ENCODE results near the gene GPR17. TPM values are rescaled to one million over a fixed set of nuclear protein-coding genes. Genes with fewer than 3 reads are reported as not detected.

The GPR17 gene
- total RNA-seq, 1 experiment from 2014 or later, result 1.0 TPM

GRCh38 chr2:127670957-127671290 is 25.0 kb downstream of the GPR17 start:
- Histone ChIP-seq H3K27ac (ENCODE audit: low read length) (no peak overlapping the region), H3K27me3 (ENCODE audit: low read length) (no peaks in the 10 kb centered on the region), H3K4me2 (ENCODE audit: low read length) (no peak overlapping the region), H3F3A (ENCODE audit: low read length, unreplicated experiment) (no peaks in the 10 kb centered on the region), H3K4me3 (ENCODE audit: low read length) (no peak overlapping the region), H3K79me2 (ENCODE audit: low read length) (no peaks in the 10 kb centered on the region), H3K9me2 (replicated peaks; ENCODE audit: low read length) (no peaks in the 10 kb centered on the region), H3K4me1 (ENCODE audit: insufficient read depth, low read length) (peaks cover 5% of the 10 kb centered on the region; the same call in 1 of the 2 replicates), H3K9me3 (ENCODE audit: low read length) (0 out of 2 replicates have a peak, but pooled peaks cover 5% of the 10 kb centered on the region), H3K36me3 (ENCODE audit: low read depth, low read length) (no peaks in the 10 kb centered on the region; the same call in 1 of the 2 replicates), H2AFZ (ENCODE audit: low read length) (no peak overlapping the region), H3K9ac (ENCODE audit: low read length) (no peak overlapping the region), H4K20me1 (ENCODE audit: low read length) (no peaks in the 10 kb centered on the region)
- BruUV-seq (replicated peaks), result no TSS peak
- ATAC-seq (no peak), DNase-seq (peak; percentile 20)
- intact Hi-C loops (cut with micrococcal nuclease), result no loop called here
- ChIA-PET CTCF (no interaction called here), POLR2A (ENCODE audit: unreplicated experiment) (no interaction called here)
- no peak for TF ChIP-seq EZH2phosphoT487 (IDR thresholded peaks at IDR 0.05; ENCODE audit: borderline replicate concordance, low read length)
- TF ChIP-seq CTCF (conservative IDR thresholded peaks at IDR 0.05; ENCODE audit: low read depth, low read length), result no peak
- TF ChIP-seq EZH2 (IDR thresholded peaks at IDR 0.05; ENCODE audit: low read length, unreplicated experiment), result no peak

GRCh38 chr2:127671557-127672302 is 25.8 kb downstream of the GPR17 start:
- Histone ChIP-seq H3K9ac (ENCODE audit: low read length) (no peak overlapping the region), H3K27ac (ENCODE audit: low read length) (no peak overlapping the region), H3K9me3 (ENCODE audit: low read length) (0 out of 2 replicates have a peak, but pooled peaks cover 5% of the 10 kb centered on the region), H4K20me1 (ENCODE audit: low read length) (no peaks in the 10 kb centered on the region), H3K36me3 (ENCODE audit: low read depth, low read length) (no peaks in the 10 kb centered on the region; the same call in 1 of the 2 replicates), H3K79me2 (ENCODE audit: low read length) (no peaks in the 10 kb centered on the region), H3K27me3 (ENCODE audit: low read length) (no peaks in the 10 kb centered on the region), H3F3A (ENCODE audit: low read length, unreplicated experiment) (no peaks in the 10 kb centered on the region), H2AFZ (ENCODE audit: low read length) (no peak overlapping the region), H3K4me3 (ENCODE audit: low read length) (no peak overlapping the region), H3K4me2 (ENCODE audit: low read length) (no peak overlapping the region), H3K9me2 (replicated peaks; ENCODE audit: low read length) (no peaks in the 10 kb centered on the region), H3K4me1 (ENCODE audit: insufficient read depth, low read length) (peaks cover 5% of the 10 kb centered on the region; the same call in 1 of the 2 replicates)
- intact Hi-C loops (cut with micrococcal nuclease), result no loop called here
- ATAC-seq (no peak), DNase-seq (no peak)
- TF ChIP-seq CTCF (conservative IDR thresholded peaks at IDR 0.05; ENCODE audit: low read depth, low read length), result no peak
- no peak for TF ChIP-seq EZH2 (IDR thresholded peaks at IDR 0.05; ENCODE audit: low read length, unreplicated experiment)
- TF ChIP-seq EZH2phosphoT487 (IDR thresholded peaks at IDR 0.05; ENCODE audit: borderline replicate concordance, low read length), result no peak
- POLR2A ChIA-PET (ENCODE audit: unreplicated experiment), result interaction anchor here (0.5 kb wide), 1 partner anchor 81 kb away, joined by 3 read pairs; no protein-coding TSS in a partner anchor
- CTCF ChIA-PET, result no interaction called here
- BruUV-seq (replicated peaks), result no TSS peak

Measured in PC-3 (cell line).